ENCODE measurements around the gene LRCH3. TPM values are rescaled to one million over a fixed set of nuclear protein-coding genes. Genes with fewer than 3 reads are reported as not detected.

LRCH3 gene
- total and polyA plus RNA-seq, 2 of the 13 experiments (the other 11 are each of a cell fraction or from before 2014, with no cell fraction given): 25.5 to 103 TPM

DNA sequence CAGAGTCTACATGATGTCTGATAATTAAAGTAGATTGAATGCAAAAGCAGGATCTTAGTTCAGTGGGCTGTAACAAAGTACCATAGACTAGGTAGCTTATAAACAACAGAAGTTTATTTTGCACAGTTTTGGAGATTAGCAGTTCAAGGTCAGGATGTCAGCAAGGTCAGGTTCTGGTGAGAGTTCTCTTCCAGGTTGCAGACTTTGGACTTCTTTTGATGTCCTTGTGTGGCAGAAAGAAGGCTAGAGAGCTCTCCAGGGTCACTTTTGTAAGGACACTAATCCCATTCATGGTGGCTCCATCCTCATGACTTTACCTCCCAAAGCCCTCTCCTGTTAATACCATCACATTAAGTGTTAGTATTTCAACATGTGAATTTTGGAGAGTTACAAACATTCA is 29.3 kb upstream of the LRCH3 start (continued):
- peak; percentile 43; the same call in 1 of the 2 replicates for TF ChIP-seq PAXIP1 (CRISPR knock-in tag; conservative IDR thresholded peaks at IDR 0.05)
- peak; percentile 100 for TF ChIP-seq ZNF264 (CRISPR knock-in tag; IDR thresholded peaks at IDR 0.05)
- no peak for TF ChIP-seq ZNF7 (CRISPR knock-in tag; IDR thresholded peaks at IDR 0.05)
- TF ChIP-seq ZFP36 (IDR thresholded peaks at IDR 0.05; ENCODE audit: borderline replicate concordance, low read depth, low read length, partially characterized antibody): no peak
- no peak for TF ChIP-seq ZNF639 (CRISPR knock-in tag; conservative IDR thresholded peaks at IDR 0.05)
- no peak for TF ChIP-seq FOSL1 (CRISPR knock-in tag; IDR thresholded peaks at IDR 0.05; ENCODE audit: borderline replicate concordance)
- no peak for TF ChIP-seq ZNF432 (CRISPR knock-in tag; IDR thresholded peaks at IDR 0.05; ENCODE audit: borderline replicate concordance)
- no peak for TF ChIP-seq ZNF3 (CRISPR knock-in tag; IDR thresholded peaks at IDR 0.05)
- TF ChIP-seq ESRRA (CRISPR knock-in tag; IDR thresholded peaks at IDR 0.05; ENCODE audit: low read depth): peak; percentile 95
- TF ChIP-seq KAT2B (IDR thresholded peaks at IDR 0.05; ENCODE audit: borderline replicate concordance, low read depth, low read length): no peak
- no peak for TF ChIP-seq KLF15 (CRISPR knock-in tag; IDR thresholded peaks at IDR 0.05; ENCODE audit: borderline replicate concordance)
- TF ChIP-seq EP300 (IDR thresholded peaks at IDR 0.05; ENCODE audit: low read depth in 2 of 2, low read length in 2 of 2): peak in 1 of 2 experiments; percentile 62; a peak in 2 of 4 replicates
- TF ChIP-seq EP300 (CRISPR knock-in tag; IDR thresholded peaks at IDR 0.05; ENCODE audit: borderline replicate concordance): no peak
- no peak for TF ChIP-seq SP1 (IDR thresholded peaks at IDR 0.05)
- TF ChIP-seq SP1 (CRISPR knock-in tag; IDR thresholded peaks at IDR 0.05): no peak
- peak; percentile 81 for TF ChIP-seq NR2F2 (IDR thresholded peaks at IDR 0.05; ENCODE audit: borderline replicate concordance, low read depth)
- TF ChIP-seq GABPA (IDR thresholded peaks at IDR 0.05; ENCODE audit: low read depth, low read length): no peak
- TF ChIP-seq GABPA (CRISPR knock-in tag; IDR thresholded peaks at IDR 0.05; ENCODE audit: low read depth): 0 out of 2 replicates have a peak, but pooled peaks have one; percentile 11
- TF ChIP-seq RBM39 (IDR thresholded peaks at IDR 0.05; ENCODE audit: low read depth, low read length, poor library complexity, severe bottlenecking): no peak
- peak; percentile 50; the same call in 1 of the 2 replicates for TF ChIP-seq NCOR1 (IDR thresholded peaks at IDR 0.05; ENCODE audit: borderline replicate concordance, low read length)
- TF ChIP-seq ARID5B (CRISPR knock-in tag; IDR thresholded peaks at IDR 0.05): peak; percentile 61
- TF ChIP-seq FOXP1 (IDR thresholded peaks at IDR 0.05): no peak
- peak; percentile 33; the same call in 1 of the 2 replicates for TF ChIP-seq FOXP1 (CRISPR knock-in tag; IDR thresholded peaks at IDR 0.05)
- peak; percentile 29; the same call in 1 of the 2 replicates for TF ChIP-seq ZMYM4 (CRISPR knock-in tag; IDR thresholded peaks at IDR 0.05)
- TF ChIP-seq ZNF766 (CRISPR knock-in tag; IDR thresholded peaks at IDR 0.05; ENCODE audit: borderline replicate concordance): no peak
